WI38 (cell line): ENCODE results near the gene C2orf42.
A peak's percentile ranks its signal among the peaks of the same experiment; 100 is the strongest.
"Not testable (repeated sequence)": the region's sequence is repeated elsewhere in the genome, so short reads cannot be mapped to it uniquely, and the experiment has no call there.

Experiments
- H3K4me3 ChIP-seq: 2 replicates; pipeline ENCODE4 v1.5.1; 2011; ENCODE audit warnings: low read depth, mild to moderate bottlenecking, control low read depth, low read length
- CTCF ChIP-seq: IDR thresholded peaks from 2 replicates; pipeline ENCODE4 v1.5.1; 2012; ENCODE audit warnings: low read depth, mild to moderate bottlenecking, control low read depth, low read length

C2orf42 gene

DNA sequence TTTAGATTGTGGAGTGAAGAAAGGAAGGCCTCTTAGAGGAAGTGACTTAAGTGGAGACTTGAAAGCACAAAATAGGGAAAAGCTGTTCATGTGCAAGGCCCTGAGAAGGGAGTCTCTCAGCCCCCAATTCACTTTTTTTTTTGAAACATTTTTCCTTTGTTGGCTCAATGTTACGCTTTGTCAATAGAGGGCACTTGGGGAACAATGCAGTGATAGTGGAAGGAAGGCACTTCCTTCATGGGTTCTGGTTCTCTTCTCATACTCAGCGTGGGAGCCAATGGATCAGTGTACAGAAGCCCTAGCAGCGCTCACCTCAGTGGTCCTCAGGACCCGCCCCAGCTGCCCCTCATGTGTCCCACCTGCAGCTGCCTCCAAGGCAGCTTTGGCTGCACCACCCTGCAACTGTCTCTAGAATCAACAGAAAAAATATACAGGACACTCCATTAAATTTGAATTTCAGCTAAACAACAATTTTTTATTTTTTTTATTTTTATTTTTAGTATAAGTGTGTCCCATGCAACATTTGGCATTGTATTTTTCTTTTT is 8.6 kb upstream of the C2orf42 start:
- TF ChIP-seq CTCF, result no peak
- no peak overlapping the region for H3K4me3 ChIP-seq

- TF ChIP-seq CTCF, result no peak
- H3K4me3 ChIP-seq, result no peak overlapping the region
These were observed 1.7 kb upstream of the C2orf42 start for GRCh38 chr2:70192516-70192915.

- H3K4me3 ChIP-seq, result peak overlapping the region; percentile 68
- no peak for TF ChIP-seq CTCF
These were observed 471 bp upstream of the C2orf42 start for GRCh38 chr2:70191244-70191735.

- no peak for TF ChIP-seq CTCF
- no peak overlapping the region for H3K4me3 ChIP-seq
These were observed 2.4 kb downstream of the C2orf42 start for GRCh38 chr2:70188460-70188859.

- H3K4me3 ChIP-seq, result not testable (repeated sequence)
These were observed 3.6 kb downstream of the C2orf42 start for GRCh38 chr2:70187170-70187569.

- TF ChIP-seq CTCF, result no peak
- no peak overlapping the region for H3K4me3 ChIP-seq
These were observed 8.1 kb downstream of the C2orf42 start for GRCh38 chr2:70182689-70183088.

DNA sequence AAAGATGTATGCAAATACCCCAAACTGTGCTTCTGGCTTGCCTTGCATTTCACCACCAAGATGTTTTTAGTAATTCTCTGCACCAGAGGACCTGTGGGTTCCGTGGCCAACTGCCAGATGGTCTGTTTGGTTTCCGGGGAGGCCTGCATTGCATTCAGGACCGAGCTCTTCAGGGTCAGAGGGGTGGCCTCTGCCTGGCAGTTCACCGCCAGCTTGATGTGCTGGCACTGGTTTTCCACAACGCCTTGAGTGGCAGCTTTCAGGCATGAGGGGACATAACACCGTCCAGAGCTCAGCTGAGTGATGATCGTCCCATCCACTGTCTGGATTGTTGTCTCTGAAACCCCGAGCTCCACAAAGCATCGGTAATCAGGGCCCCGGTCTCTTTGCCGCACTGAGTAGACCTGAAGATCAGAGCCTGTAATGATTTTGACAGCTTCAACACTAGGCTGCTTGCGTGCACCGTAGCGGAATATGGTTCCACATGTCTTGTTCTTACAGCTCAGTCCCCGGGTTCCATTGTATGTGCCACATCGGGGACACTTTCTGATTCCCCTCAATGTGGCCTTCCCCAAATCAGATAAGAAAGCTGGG is 9.4 kb downstream of the C2orf42 start:
- no peak for TF ChIP-seq CTCF
- H3K4me3 ChIP-seq, result no peak overlapping the region

GRCh38 chr2:70173520-70173919 is 17.3 kb downstream of the C2orf42 start:
- no peak for TF ChIP-seq CTCF
- H3K4me3 ChIP-seq, result no peak overlapping the region

GRCh38 chr2:70169654-70170245 is 21.1 kb downstream of the C2orf42 start:
- not testable (repeated sequence) for H3K4me3 ChIP-seq
